Mesendoderm (in vitro differentiated cells): Measurements from ENCODE around the gene ATP2B1.
A peak's percentile ranks its signal among the peaks of the same experiment; 100 is the strongest.

Source experiments
- DNase-seq: peaks from one replicate; pipeline ENCODE4 v3.0.0; 2013
- H2AK5ac ChIP-seq: 2 replicates; pipeline ENCODE4 v1.6.1; 2013; ENCODE audit warnings: low read length, inconsistent platforms
- H2BK120ac ChIP-seq: 2 replicates; pipeline ENCODE4 v1.6.1; 2013; ENCODE audit warnings: low read depth, mild to moderate bottlenecking, low read length, moderate library complexity, mixed read lengths
- H2BK15ac ChIP-seq: replicated peaks from 2 replicates; pipeline ENCODE4 v1.6.1; 2013; ENCODE audit warnings: low read depth, mild to moderate bottlenecking, moderate library complexity
- H2BK5ac ChIP-seq: 2 replicates; pipeline ENCODE4 v1.6.1; 2013; ENCODE audit warnings: low read length, inconsistent platforms
- H3K18ac ChIP-seq: 2 replicates; pipeline ENCODE4 v1.6.1; 2013; ENCODE audit warnings: mild to moderate bottlenecking, low read length, mixed read lengths
- H3K23ac ChIP-seq: one replicate; pipeline ENCODE4 v1.6.1; 2013; ENCODE audit warnings: low read length
- H3K27ac ChIP-seq: 2 replicates; pipeline ENCODE4 v1.5.1; 2013; ENCODE audit warnings: low read depth, mild to moderate bottlenecking, inconsistent platforms, low read length, moderate library complexity
- H3K27me3 ChIP-seq: 2 replicates; pipeline ENCODE4 v1.6.1; 2013; ENCODE audit warnings: low read length, control low read depth, mild to moderate bottlenecking, inconsistent platforms; ENCODE audit not compliant: insufficient read depth, poor library complexity
- H3K36me3 ChIP-seq: 2 replicates; pipeline ENCODE4 v1.6.1; 2013; ENCODE audit warnings: low read length, inconsistent platforms; ENCODE audit not compliant: control insufficient read depth, insufficient read depth
- H3K4ac ChIP-seq: one replicate; pipeline ENCODE4 v1.6.1; 2013; ENCODE audit warnings: low read depth, mild to moderate bottlenecking, low read length, moderate library complexity
- H3K4me1 ChIP-seq: 2 replicates; pipeline ENCODE4 v1.6.1; 2013; ENCODE audit warnings: low read depth, low read length, inconsistent platforms; ENCODE audit not compliant: control insufficient read depth
- H3K4me2 ChIP-seq: 2 replicates; pipeline ENCODE4 v1.6.1; 2013; ENCODE audit warnings: low read length
- H3K4me3 ChIP-seq: 2 replicates; pipeline ENCODE4 v1.5.1; 2013; ENCODE audit warnings: mild to moderate bottlenecking, low read length
- H3K56ac ChIP-seq: one replicate; pipeline ENCODE4 v1.6.1; 2013; ENCODE audit warnings: low read length
- H3K79me1 ChIP-seq: 2 replicates; pipeline ENCODE4 v1.6.1; 2013; ENCODE audit warnings: low read length, inconsistent platforms
- H3K79me2 ChIP-seq: 2 replicates; pipeline ENCODE4 v1.6.1; 2013; ENCODE audit warnings: mild to moderate bottlenecking, low read length; ENCODE audit not compliant: control insufficient read depth, insufficient read depth
- H3K9ac ChIP-seq: 2 replicates; pipeline ENCODE4 v1.6.1; 2013; ENCODE audit warnings: low read length, inconsistent platforms
- H4K5ac ChIP-seq: one replicate; pipeline ENCODE4 v1.6.1; 2013; ENCODE audit warnings: low read length
- H4K8ac ChIP-seq: one replicate; pipeline ENCODE4 v1.6.1; 2013; ENCODE audit warnings: low read depth, mild to moderate bottlenecking, control low read depth, low read length, moderate library complexity
- WGBS: extraction: QIAGEN DNeasy Blood & Tissue Kit; methylation state at CpG from one replicate; pipeline ENCODE4 v1.1.7; 2013; ENCODE audit warnings: low lambda C conversion rate, missing lambda C conversion rate; ENCODE audit not compliant: insufficient coverage; ENCODE audit errors: extremely low coverage; 5-methylcytosine and 5-hydroxymethylcytosine counted together

The ATP2B1 gene

GRCh38 chr12:89706986-89707702 is 1.5 kb downstream of the ATP2B1 start:
- Histone ChIP-seq H3K79me1 (peaks cover 2% of the 10 kb centered on the region), H4K5ac (no peak overlapping the region), H2BK120ac (no peak overlapping the region), H3K4me1 (peaks cover 2% of the 10 kb centered on the region), H3K79me2 (peaks cover 4% of the 10 kb centered on the region), H3K27me3 (peaks cover 4% of the 10 kb centered on the region), H2BK15ac (no peak overlapping the region), H4K8ac (no peak overlapping the region), H2BK5ac (no peak overlapping the region), H3K9ac (peak overlapping the region; percentile 92), H3K4me3 (peak overlapping the region; percentile 68), H3K56ac (peak overlapping the region; percentile 99), H3K4me2 (peak overlapping the region; percentile 75), H3K36me3 (no peaks in the 10 kb centered on the region), H3K18ac (no peak overlapping the region), H3K27ac (no peak overlapping the region), H2AK5ac (no peak overlapping the region), H3K23ac (no peak overlapping the region), H3K4ac (no peak overlapping the region)
- peak; percentile 7 for DNase-seq
- no CpG with 5 or more reads among the region's 17 CpGs for WGBS

GRCh38 chr12:89706551-89706950 is 2.1 kb downstream of the ATP2B1 start:
- no peak overlapping the region for H3K23ac ChIP-seq
- H3K4me3 ChIP-seq: no peak overlapping the region
- H3K4me1 ChIP-seq: peaks cover 2% of the 10 kb centered on the region
- whole genome bisulfite sequencing: no CpG with 5 or more reads among the region's 7 CpGs
- no peak overlapping the region for H3K56ac ChIP-seq
- peaks cover 8% of the 10 kb centered on the region for H3K79me2 ChIP-seq
- no peak overlapping the region for H4K5ac ChIP-seq
- DNase-seq: no peak
- no peak overlapping the region for H3K18ac ChIP-seq
- H2BK120ac ChIP-seq: no peak overlapping the region
- no peak overlapping the region for H3K4me2 ChIP-seq
- H3K79me1 ChIP-seq: peaks cover 6% of the 10 kb centered on the region
- H2AK5ac ChIP-seq: no peak overlapping the region
- H3K27me3 ChIP-seq: peaks cover 4% of the 10 kb centered on the region
- no peak overlapping the region for H2BK5ac ChIP-seq
- no peak overlapping the region for H3K4ac ChIP-seq
- no peak overlapping the region for H3K27ac ChIP-seq
- no peak overlapping the region for H3K9ac ChIP-seq
- H3K36me3 ChIP-seq: no peaks in the 10 kb centered on the region
- no peak overlapping the region for H4K8ac ChIP-seq
- H2BK15ac ChIP-seq: no peak overlapping the region

- no peak overlapping the region for H3K23ac ChIP-seq
- no peak overlapping the region for H2BK5ac ChIP-seq
- peaks cover 2% of the 10 kb centered on the region for H3K4me1 ChIP-seq
- no peak overlapping the region for H3K4ac ChIP-seq
- no peak overlapping the region for H2BK15ac ChIP-seq
- no peak overlapping the region for H2AK5ac ChIP-seq
- peaks cover 9% of the 10 kb centered on the region for H3K79me1 ChIP-seq
- H4K8ac ChIP-seq: no peak overlapping the region
- no peak overlapping the region for H3K4me2 ChIP-seq
- no peak overlapping the region for H3K9ac ChIP-seq
- peaks cover 12% of the 10 kb centered on the region for H3K79me2 ChIP-seq
- H3K18ac ChIP-seq: no peak overlapping the region
- H3K36me3 ChIP-seq: no peaks in the 10 kb centered on the region
- no peak for DNase-seq
- no peak overlapping the region for H3K27ac ChIP-seq
- H3K27me3 ChIP-seq: no peaks in the 10 kb centered on the region
- H3K56ac ChIP-seq: no peak overlapping the region
- WGBS: no CpG with 5 or more reads among the region's 1 CpG
- no peak overlapping the region for H3K4me3 ChIP-seq
- no peak overlapping the region for H2BK120ac ChIP-seq
- no peak overlapping the region for H4K5ac ChIP-seq
These were observed 4.2 kb downstream of the ATP2B1 start for GRCh38 chr12:89704457-89704856.

GRCh38 chr12:89703768-89704167 is 4.9 kb downstream of the ATP2B1 start:
- H3K4me1 ChIP-seq: peaks cover 2% of the 10 kb centered on the region
- peaks cover 12% of the 10 kb centered on the region for H3K79me2 ChIP-seq
- H3K27me3 ChIP-seq: no peaks in the 10 kb centered on the region
- H3K36me3 ChIP-seq: no peaks in the 10 kb centered on the region
- H2BK5ac ChIP-seq: no peak overlapping the region
- H4K8ac ChIP-seq: no peak overlapping the region
- no peak overlapping the region for H3K18ac ChIP-seq
- no peak overlapping the region for H3K4ac ChIP-seq
- DNase-seq: no peak
- no peak overlapping the region for H3K27ac ChIP-seq
- no CpG with 5 or more reads among the region's 1 CpG for WGBS
- H2BK15ac ChIP-seq: no peak overlapping the region
- no peak overlapping the region for H4K5ac ChIP-seq
- no peak overlapping the region for H2BK120ac ChIP-seq
- no peak overlapping the region for H3K9ac ChIP-seq
- peaks cover 9% of the 10 kb centered on the region for H3K79me1 ChIP-seq
- H3K4me3 ChIP-seq: no peak overlapping the region
- no peak overlapping the region for H2AK5ac ChIP-seq
- no peak overlapping the region for H3K23ac ChIP-seq
- H3K4me2 ChIP-seq: no peak overlapping the region
- no peak overlapping the region for H3K56ac ChIP-seq

GRCh38 chr12:89702503-89702902 is 6.1 kb downstream of the ATP2B1 start:
- Histone ChIP-seq H3K27me3 (no peaks in the 10 kb centered on the region), H3K79me1 (peaks cover 11% of the 10 kb centered on the region), H3K36me3 (no peaks in the 10 kb centered on the region), H3K23ac (no peak overlapping the region), H3K4ac (no peak overlapping the region), H2AK5ac (no peak overlapping the region), H2BK5ac (no peak overlapping the region), H3K9ac (no peak overlapping the region), H4K8ac (no peak overlapping the region), H3K56ac (no peak overlapping the region), H2BK15ac (no peak overlapping the region), H3K79me2 (peaks cover 12% of the 10 kb centered on the region), H2BK120ac (no peak overlapping the region), H3K4me3 (no peak overlapping the region), H3K4me2 (no peak overlapping the region), H3K18ac (no peak overlapping the region), H3K4me1 (peaks cover 2% of the 10 kb centered on the region), H4K5ac (no peak overlapping the region), H3K27ac (no peak overlapping the region)
- DNase-seq: no peak
- WGBS: no CpG with 5 or more reads among the region's 1 CpG
